K562 (cell line): Measurements from ENCODE around the gene PDE6G. TPM values are rescaled to one million over a fixed set of nuclear protein-coding genes. Genes with fewer than 3 reads are reported as not detected.
A peak's percentile ranks its signal among the peaks of the same experiment; 100 is the strongest.

Experiments
- C11orf30 ChIP-seq: fragments of 450-650 bp; IDR thresholded peaks from 2 replicates; pipeline ENCODE4 v1.6.1; 2016; ENCODE audit warnings: low read depth, mild to moderate bottlenecking
- E2F3 ChIP-seq: fragments of 250-450 bp; sonication (Bioruptor Pico); IDR thresholded peaks from 2 replicates; pipeline ENCODE4 v1.4.0; 2020; ENCODE audit warnings: mild to moderate bottlenecking
- GABPB1 ChIP-seq: sonication (generic); formaldehyde crosslinking; IDR thresholded peaks from 2 replicates; pipeline ENCODE4 v1.8.0; 2022; ENCODE audit warnings: mild to moderate bottlenecking, missing genetic modification reagents
- GATAD2B ChIP-seq: fragments of 450-650 bp; IDR thresholded peaks from 2 replicates; pipeline ENCODE4 v1.6.1; 2017; ENCODE audit warnings: mild to moderate bottlenecking, borderline replicate concordance
- HDAC1 ChIP-seq, 2 experiments: fragments of 450-650 bp; IDR thresholded peaks; 2 replicates each; pipeline ENCODE4 v1.6.1; 2016 to 2017; ENCODE audit warnings: inconsistent platforms in 1 of 2, mild to moderate bottlenecking in 1 of 2, moderate library complexity in 1 of 2
- MAFF ChIP-seq: IDR thresholded peaks from 2 replicates; pipeline ENCODE4 v1.6.1; 2012; ENCODE audit warnings: low read length, improper control_type of control experiment
- MAZ ChIP-seq, 2 experiments: fragments of 450-650 bp in 1 of 2; sonication (generic) in 1 of 2; formaldehyde crosslinking; IDR thresholded peaks in 1 of 2; conservative IDR thresholded peaks in 1 of 2; 2 replicates each; pipeline versions ENCODE4 v1.4.0 to v1.5.0; 2020; ENCODE audit warnings: mild to moderate bottlenecking in 1 of 2, missing genetic modification reagents in 1 of 2
- NFE2L1 ChIP-seq: fragments of 450-650 bp; IDR thresholded peaks from 2 replicates; pipeline ENCODE4 v1.6.1; 2016; ENCODE audit warnings: missing genetic modification characterization, low read depth, mild to moderate bottlenecking, missing compliant biosample characterization, moderate library complexity, borderline replicate concordance
- NFIC ChIP-seq: fragments of 450-650 bp; IDR thresholded peaks from 2 replicates; pipeline ENCODE4 v1.6.1; 2017; ENCODE audit warnings: mild to moderate bottlenecking, inconsistent platforms
- NR2C1 ChIP-seq, 2 experiments: fragments of 450-650 bp; IDR thresholded peaks; 2 replicates each; pipeline ENCODE4 v1.6.1; 2017; ENCODE audit warnings: mild to moderate bottlenecking in 2 of 2, antibody characterized with exemption in 1 of 2, inconsistent platforms in 1 of 2, missing compliant biosample characterization in 1 of 2, missing genetic modification characterization in 1 of 2
- NR4A1 ChIP-seq, 2 experiments: fragments of 250-450 bp in 1 of 2; fragments of 450-650 bp in 1 of 2; sonication (Bioruptor Pico) in 1 of 2; IDR thresholded peaks; 2 replicates each; pipeline versions ENCODE4 v1.4.0 to v1.6.1; 2016 to 2020; ENCODE audit warnings: mild to moderate bottlenecking in 2 of 2, missing compliant biosample characterization in 1 of 2, missing genetic modification characterization in 1 of 2, moderate library complexity in 1 of 2
- POLR2G ChIP-seq: fragments of 200-400 bp; formaldehyde crosslinking; IDR thresholded peaks from 2 replicates; pipeline ENCODE4 v1.6.1; 2017; ENCODE audit warnings: low read depth, mild to moderate bottlenecking, antibody characterized with exemption, low read length, moderate library complexity
- SMARCE1 ChIP-seq: fragments of 450-650 bp; IDR thresholded peaks from 2 replicates; pipeline ENCODE4 v1.7.1; 2016; ENCODE audit warnings: mild to moderate bottlenecking
- SRSF1 ChIP-seq: fragments of 200-400 bp; formaldehyde crosslinking; IDR thresholded peaks from 2 replicates; pipeline ENCODE4 v1.6.1; 2017; ENCODE audit warnings: mild to moderate bottlenecking, low read depth, low read length, moderate library complexity
- TAF7 ChIP-seq: fragments of 450-650 bp; IDR thresholded peaks from 2 replicates; pipeline ENCODE4 v1.6.1; 2016; ENCODE audit warnings: missing genetic modification characterization, missing compliant biosample characterization
- U2AF1 ChIP-seq: fragments of 200-400 bp; formaldehyde crosslinking; optimal IDR thresholded peaks from 2 replicates; pipeline ENCODE3; 2017; ENCODE audit warnings: mild to moderate bottlenecking, low read depth, low read length, moderate library complexity
- XRCC5 ChIP-seq: fragments of 200-400 bp; formaldehyde crosslinking; IDR thresholded peaks from 2 replicates; pipeline ENCODE4 v1.6.1; 2017; ENCODE audit warnings: low read depth, mild to moderate bottlenecking, low read length
- ZNF583 ChIP-seq: fragments of 250-450 bp; sonication (Bioruptor Pico); IDR thresholded peaks from 2 replicates; pipeline ENCODE4 v1.4.0; 2020
- polyA plus RNA-seq, 8 experiments: library from polyadenylated mRNA; depleted of rRNA in 4 of 8; stranded (reverse) in 5 of 8; unstranded in 3 of 8; fragments of >200 nt; fragmentation: Nextera tagmentation in 2 of 8; fragmentation: Illumina TruSeq in 1 of 8; extraction: Ambion mirVana in 2 of 8; extraction: Trizol in 1 of 8; gene quantifications; 2 replicates each; pipeline versions ENCODE4 v1.2.1 to v1.2.3, GENCODE V29; 2011 to 2014; ENCODE audit warnings: inconsistent platforms in 1 of 8, missing spikeins in 1 of 8
- total RNA-seq, 7 experiments: library from RNA; depleted of rRNA in 6 of 7; stranded (reverse); fragments of >200 nt in 6 of 7; fragmentation: Illumina TruSeq in 2 of 7; extraction: Trizol in 2 of 7; gene quantifications; 2 replicates each; pipeline versions ENCODE4 v1.2.1 to v1.2.3, GENCODE V29; 2011 to 2021; ENCODE audit warnings: low replicate concordance in 1 of 7
- TF ChIP-seq, protein P1 (sequence below): fragments of 250-450 bp; sonication (Bioruptor Pico); IDR thresholded peaks from 2 replicates; pipeline ENCODE4 v1.4.0; 2020
- TF ChIP-seq, protein P2 (sequence below): sonication (generic); formaldehyde crosslinking; IDR thresholded peaks from 2 replicates; pipeline ENCODE4 v1.4.0; 2020; ENCODE audit warnings: mild to moderate bottlenecking, missing genetic modification reagents

PDE6G gene
- total and polyA plus RNA-seq, 9 of the 15 experiments (the other 6 are each of a cell fraction or from before 2014, with no cell fraction given), result 0.14 to 0.59 TPM; not detected in 7

DNA sequence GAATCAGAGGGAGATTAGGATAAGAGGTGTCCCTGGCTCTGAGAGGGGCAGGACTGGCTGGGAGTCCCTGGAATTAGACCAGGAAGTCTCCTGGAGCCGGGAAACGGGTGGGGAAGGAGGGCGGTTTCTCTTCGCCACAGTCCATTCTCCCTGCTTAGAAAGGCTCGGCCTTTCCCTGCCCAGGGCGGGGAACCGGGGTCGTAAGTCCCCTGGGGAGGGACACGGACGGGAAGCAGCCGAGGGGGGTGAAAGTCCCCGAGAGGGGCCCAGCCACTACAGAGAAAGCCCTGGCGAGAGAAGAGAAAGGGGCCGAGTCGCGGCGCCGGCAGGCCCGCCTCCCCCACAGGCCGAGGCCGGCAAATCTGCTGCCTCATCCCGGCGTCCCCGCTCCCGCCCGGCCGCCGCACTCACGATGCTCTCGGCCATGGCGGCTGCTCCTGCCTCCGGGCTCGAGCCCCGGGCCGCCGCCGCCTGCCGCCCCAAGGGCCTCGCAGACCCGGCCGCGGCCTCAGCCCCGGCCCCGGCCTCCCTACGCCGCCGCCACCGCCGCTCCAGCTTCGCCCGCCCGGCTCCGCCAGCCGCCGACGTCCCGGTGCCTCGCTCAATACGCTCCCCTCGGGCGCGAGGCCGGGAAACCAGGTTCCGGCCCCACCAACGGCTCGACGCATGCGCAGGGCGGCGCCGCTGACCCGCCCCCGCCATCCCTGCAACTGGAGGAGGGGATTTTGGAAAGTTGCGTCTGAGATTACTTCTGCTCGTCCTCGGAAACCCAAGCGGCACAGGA is 19.6 kb downstream of the PDE6G start, which contains the start of the genes NPLOC4 and TSPAN10 (continued):
- TF ChIP-seq GABPB1 (CRISPR knock-in tag) (peak; percentile 95), NR4A1 (CRISPR knock-in tag; IDR thresholded peaks at IDR 0.05) (0 out of 2 replicates have a peak, but pooled peaks have one; percentile 34), NR4A1 (tag; IDR thresholded peaks at IDR 0.05) (peak; percentile 48; the same call in 1 of the 2 replicates), E2F3 (CRISPR knock-in tag) (0 out of 2 replicates have a peak, but pooled peaks have one; percentile 12), NFIC (0 out of 2 replicates have a peak, but pooled peaks have one; percentile 22), NR2C1 (IDR thresholded peaks at IDR 0.05) (no peak), NR2C1 (tag; IDR thresholded peaks at IDR 0.05) (no peak), POLR2G (peak; percentile 96), HDAC1 (IDR thresholded peaks at IDR 0.05) (no peak), XRCC5 (peak; percentile 93), SMARCE1 (peak; percentile 24; the same call in 1 of the 2 replicates), ZNF583 (CRISPR knock-in tag) (peak; percentile 21; the same call in 1 of the 2 replicates), GATAD2B (peak; percentile 97; the same call in 1 of the 2 replicates), SRSF1 (no peak), C11orf30 (peak; percentile 61), TAF7 (tag) (peak; percentile 38; the same call in 1 of the 2 replicates), MAFF (no peak; the same call in 1 of the 2 replicates), U2AF1 (peak; percentile 67), NFE2L1 (no peak), MAZ (CRISPR knock-in tag; conservative IDR thresholded peaks at IDR 0.05 in 1 of 2, IDR thresholded peaks at IDR 0.05 in 1 of 2) (peak; percentile 85 to 91)
- TF ChIP-seq, protein P1, sequence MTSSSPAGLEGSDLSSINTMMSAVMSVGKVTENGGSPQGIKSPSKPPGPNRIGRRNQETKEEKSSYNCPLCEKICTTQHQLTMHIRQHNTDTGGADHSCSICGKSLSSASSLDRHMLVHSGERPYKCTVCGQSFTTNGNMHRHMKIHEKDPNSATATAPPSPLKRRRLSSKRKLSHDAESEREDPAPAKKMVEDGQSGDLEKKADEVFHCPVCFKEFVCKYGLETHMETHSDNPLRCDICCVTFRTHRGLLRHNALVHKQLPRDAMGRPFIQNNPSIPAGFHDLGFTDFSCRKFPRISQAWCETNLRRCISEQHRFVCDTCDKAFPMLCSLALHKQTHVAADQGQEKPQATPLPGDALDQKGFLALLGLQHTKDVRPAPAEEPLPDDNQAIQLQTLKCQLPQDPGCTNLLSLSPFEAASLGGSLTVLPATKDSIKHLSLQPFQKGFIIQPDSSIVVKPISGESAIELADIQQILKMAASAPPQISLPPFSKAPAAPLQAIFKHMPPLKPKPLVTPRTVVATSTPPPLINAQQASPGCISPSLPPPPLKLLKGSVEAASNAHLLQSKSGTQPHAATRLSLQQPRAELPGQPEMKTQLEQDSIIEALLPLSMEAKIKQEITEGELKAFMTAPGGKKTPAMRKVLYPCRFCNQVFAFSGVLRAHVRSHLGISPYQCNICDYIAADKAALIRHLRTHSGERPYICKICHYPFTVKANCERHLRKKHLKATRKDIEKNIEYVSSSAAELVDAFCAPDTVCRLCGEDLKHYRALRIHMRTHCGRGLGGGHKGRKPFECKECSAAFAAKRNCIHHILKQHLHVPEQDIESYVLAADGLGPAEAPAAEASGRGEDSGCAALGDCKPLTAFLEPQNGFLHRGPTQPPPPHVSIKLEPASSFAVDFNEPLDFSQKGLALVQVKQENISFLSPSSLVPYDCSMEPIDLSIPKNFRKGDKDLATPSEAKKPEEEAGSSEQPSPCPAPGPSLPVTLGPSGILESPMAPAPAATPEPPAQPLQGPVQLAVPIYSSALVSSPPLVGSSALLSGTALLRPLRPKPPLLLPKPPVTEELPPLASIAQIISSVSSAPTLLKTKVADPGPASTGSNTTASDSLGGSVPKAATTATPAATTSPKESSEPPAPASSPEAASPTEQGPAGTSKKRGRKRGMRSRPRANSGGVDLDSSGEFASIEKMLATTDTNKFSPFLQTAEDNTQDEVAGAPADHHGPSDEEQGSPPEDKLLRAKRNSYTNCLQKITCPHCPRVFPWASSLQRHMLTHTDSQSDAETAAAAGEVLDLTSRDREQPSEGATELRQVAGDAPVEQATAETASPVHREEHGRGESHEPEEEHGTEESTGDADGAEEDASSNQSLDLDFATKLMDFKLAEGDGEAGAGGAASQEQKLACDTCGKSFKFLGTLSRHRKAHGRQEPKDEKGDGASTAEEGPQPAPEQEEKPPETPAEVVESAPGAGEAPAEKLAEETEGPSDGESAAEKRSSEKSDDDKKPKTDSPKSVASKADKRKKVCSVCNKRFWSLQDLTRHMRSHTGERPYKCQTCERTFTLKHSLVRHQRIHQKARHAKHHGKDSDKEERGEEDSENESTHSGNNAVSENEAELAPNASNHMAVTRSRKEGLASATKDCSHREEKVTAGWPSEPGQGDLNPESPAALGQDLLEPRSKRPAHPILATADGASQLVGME (CRISPR knock-in tag), result 0 out of 2 replicates have a peak, but pooled peaks have one; percentile 20
- TF ChIP-seq, protein P2, sequence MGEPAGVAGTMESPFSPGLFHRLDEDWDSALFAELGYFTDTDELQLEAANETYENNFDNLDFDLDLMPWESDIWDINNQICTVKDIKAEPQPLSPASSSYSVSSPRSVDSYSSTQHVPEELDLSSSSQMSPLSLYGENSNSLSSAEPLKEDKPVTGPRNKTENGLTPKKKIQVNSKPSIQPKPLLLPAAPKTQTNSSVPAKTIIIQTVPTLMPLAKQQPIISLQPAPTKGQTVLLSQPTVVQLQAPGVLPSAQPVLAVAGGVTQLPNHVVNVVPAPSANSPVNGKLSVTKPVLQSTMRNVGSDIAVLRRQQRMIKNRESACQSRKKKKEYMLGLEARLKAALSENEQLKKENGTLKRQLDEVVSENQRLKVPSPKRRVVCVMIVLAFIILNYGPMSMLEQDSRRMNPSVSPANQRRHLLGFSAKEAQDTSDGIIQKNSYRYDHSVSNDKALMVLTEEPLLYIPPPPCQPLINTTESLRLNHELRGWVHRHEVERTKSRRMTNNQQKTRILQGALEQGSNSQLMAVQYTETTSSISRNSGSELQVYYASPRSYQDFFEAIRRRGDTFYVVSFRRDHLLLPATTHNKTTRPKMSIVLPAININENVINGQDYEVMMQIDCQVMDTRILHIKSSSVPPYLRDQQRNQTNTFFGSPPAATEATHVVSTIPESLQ, result peak; percentile 26; the same call in 1 of the 2 replicates
